Measurements from ENCODE around the gene SUGCT.

- no peak for TF ChIP-seq CTCF (IDR thresholded peaks at IDR 0.05)
- no peak for TF ChIP-seq POLR2A (IDR thresholded peaks at IDR 0.05)
Measured at GRCh38 chr7:40471891-40472290, 337.1 kb downstream of the SUGCT start.
